Stimulated activated CD4-positive, alpha-beta T cell treated with anti-CD3 and anti-CD28 coated beads, Interleukin-1b, Interleukin-23, amount 100 ng/mL, for 4 hours (primary cell): ENCODE results near the gene PRELID2.
"Not testable (repeated sequence)": the region's sequence is repeated elsewhere in the genome, so short reads cannot be mapped to it uniquely, and the experiment has no call there.

Experiments used
- DNase-seq, 2 donors: peaks; one replicate each; pipeline ENCODE4 v3.0.0-alpha.2; 2020; ENCODE audit warnings: low read depth in 2 of 2

PRELID2 gene

GRCh38 chr5:145743396-145744061 lies 91.6 kb downstream of the PRELID2 start:
- no peak for DNase-seq

DNA sequence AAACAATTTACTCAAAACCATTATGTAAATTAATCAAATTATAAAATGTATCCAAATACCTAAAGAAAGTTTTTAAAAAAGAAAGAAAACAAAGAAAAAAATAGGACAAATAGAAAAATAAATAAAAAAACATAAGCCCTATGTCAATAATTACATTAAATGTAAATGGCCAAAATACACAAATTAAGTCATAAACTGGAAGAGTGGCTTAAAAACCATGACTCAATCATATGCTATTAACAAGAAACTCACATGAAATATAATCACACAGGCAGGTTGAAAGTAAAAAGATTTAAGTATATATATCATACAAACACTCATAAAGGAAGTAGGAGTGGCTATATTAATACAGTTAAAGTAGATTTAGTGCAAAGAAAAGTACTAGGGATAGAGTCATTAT lies 95.3 kb downstream of the PRELID2 start:
- no peak for DNase-seq

- DNase-seq, result no peak
These were observed 96.9 kb downstream of the PRELID2 start for GRCh38 chr5:145738227-145738626.

- DNase-seq, result no peak
These were observed 97.6 kb downstream of the PRELID2 start for GRCh38 chr5:145737578-145737977.

- not testable (repeated sequence) for DNase-seq
These were observed 105.2 kb downstream of the PRELID2 start for GRCh38 chr5:145729956-145730355.

DNA sequence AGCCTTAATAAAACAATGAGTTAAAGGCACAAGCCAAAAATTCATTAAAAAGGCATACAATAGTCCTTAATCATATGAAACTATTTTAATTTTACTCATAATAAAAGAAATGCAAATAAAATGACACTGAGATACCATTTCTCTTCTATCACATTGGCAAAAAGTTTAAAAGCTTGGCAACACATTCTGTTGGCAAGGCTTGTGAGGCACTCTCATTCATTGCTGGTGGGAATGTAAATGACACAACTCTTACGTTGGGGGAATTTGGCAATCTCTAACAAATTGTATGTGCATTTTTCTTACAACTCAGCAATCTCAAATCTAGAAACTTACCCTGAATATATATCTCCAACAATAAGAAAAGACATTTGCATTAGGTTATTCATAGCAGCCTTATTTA lies 111.6 kb downstream of the PRELID2 start:
- no peak for DNase-seq

- no peak for DNase-seq
These were observed 116.2 kb downstream of the PRELID2 start for GRCh38 chr5:145718956-145719355.

DNA sequence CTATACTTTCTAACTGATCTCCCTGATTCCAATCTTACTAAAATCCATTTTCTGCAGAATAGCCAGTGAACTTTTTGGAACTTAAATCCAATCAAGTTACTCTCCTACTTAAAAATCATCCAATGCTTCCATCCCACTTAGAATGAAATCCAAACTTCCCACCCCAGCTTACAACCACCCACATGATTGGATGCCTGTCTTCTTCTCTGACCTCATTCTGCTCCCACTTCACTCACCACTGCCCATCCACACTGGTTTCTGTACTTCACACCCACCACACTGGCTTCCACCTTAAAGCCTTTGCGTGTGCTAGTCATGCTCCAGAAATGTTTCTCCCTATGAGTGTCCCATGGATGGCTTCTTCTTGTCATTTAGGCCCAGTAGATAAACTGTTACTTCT lies 119.7 kb downstream of the PRELID2 start:
- no peak for DNase-seq

DNA sequence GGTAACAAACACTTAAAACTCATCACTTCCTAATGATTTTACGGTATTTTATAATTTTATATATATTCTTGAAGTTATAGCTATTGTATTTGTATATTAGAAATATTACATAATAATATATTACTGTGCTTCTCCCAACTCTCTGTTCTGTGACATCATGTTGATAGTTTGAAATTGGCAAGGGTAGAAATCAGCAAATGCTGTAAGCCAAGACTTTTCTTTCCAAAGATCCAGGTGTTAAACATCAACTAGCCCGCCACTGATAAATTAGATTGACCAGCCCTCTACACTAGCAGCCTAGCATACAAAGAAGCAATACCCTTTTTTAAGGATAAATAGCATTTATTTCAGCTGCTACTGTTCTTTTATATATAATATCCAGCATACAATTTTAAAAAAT lies 122.9 kb downstream of the PRELID2 start:
- DNase-seq, result no peak

GRCh38 chr5:145711417-145711816 lies 123.7 kb downstream of the PRELID2 start:
- no peak for DNase-seq
